HG03095 (cell line): ENCODE measurements around the gene SGPL1.

ENCODE experiments used
- ATAC-seq: cut with Tn5 transposase; IDR thresholded peaks from one replicate; pipeline ENCODE4 v1.9.1; 2021; ENCODE audit warnings: moderate library complexity; ENCODE audit not compliant: unreplicated experiment

Gene SGPL1

DNA sequence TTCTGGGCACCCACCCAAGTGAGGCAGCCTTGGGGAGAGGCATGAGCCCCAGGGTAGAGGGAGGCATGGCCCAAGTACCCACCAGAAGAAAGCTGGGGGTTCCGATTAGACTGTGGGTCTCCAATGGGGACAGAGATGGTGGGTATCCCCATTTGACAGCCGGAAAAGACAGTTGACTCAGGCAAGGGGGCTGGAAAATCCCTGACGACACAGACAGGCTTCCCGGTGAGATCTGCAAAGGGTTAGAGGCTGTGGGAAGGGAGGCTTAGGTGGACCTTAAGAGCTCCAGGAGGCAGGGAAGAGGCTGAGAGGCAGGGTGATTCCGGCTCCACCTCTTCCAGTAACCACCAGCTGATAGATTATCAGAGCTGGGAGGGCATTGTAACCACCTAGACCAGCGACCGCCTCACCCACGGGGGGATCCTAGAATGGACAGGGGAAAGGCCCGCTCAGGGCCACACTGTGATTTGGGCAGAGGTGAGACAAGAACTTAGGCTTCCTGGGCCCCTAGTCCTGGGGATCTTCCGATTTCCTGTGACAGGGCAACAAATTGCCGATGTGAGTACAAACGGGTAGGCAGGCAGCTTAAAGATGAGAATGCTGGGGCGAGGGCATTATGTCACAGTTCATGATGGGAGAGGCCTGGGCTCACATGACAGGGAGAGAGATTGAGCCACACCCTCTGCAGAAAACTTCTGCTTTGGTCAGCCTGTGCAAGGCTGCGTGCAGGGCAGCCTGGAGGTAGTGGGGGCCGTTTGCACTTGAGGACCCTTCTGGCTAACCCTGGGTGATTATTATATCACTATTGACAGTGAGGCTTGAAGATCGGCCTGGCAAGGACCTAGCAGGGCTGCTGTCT, 36.0 kb upstream of the SGPL1 start:
- ATAC-seq, result no peak

GRCh38 chr10:70780370-70780760, 35.4 kb upstream of the SGPL1 start:
- no peak for ATAC-seq

DNA sequence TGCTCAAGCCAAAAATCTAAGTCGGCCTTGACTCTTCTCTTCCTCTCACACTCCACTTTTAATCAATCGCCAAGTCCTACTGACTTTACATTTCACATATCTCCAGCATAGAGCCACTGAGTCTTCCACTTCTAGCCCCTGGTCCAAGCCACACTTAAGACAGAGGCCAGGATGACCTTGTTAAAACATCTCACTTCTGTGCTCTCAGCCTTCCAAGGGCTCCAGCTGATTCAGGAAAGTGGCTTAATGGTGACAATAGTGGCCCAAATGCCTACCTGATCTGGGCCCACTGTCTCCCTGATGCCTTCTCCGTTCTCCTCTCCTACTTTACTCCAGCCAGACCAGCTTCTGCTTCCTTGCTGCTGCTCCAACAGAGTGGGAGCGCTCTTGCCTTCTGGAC, 35.0 kb upstream of the SGPL1 start:
- ATAC-seq, result no peak

GRCh38 chr10:70781461-70782051, 34.2 kb upstream of the SGPL1 start:
- no peak for ATAC-seq

DNA sequence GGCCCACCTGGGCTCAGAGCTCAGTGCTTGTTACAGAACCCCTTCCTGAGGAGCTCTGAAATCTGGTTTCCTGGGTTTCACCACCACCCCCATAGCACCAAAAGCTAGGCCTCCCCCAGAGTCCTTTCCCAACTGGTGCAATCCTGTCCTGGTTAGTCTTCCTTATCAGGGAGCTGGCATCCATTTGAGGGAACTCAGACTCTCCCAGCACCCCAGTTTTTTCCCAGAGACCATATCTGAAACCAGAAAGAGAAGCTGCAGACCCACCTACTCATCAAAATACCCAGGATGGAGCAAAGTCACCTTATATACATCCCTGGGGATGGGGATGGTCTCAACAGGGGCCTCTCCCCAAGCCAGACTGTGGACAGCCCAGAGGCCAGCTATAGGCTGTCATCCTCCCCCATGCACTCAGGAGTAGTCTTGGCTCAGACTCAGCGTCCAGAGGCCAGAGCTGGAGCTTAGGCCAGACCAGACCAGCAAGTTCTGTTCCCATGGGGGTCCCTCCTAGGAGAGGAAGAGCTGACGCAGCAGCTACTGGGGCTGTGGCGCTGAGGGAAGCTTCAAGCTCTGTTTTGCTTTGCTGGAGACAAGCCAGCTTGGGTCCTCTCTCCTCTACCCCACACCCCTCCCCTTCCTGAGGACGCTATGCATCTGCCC, 33.5 kb upstream of the SGPL1 start:
- no peak for ATAC-seq

DNA sequence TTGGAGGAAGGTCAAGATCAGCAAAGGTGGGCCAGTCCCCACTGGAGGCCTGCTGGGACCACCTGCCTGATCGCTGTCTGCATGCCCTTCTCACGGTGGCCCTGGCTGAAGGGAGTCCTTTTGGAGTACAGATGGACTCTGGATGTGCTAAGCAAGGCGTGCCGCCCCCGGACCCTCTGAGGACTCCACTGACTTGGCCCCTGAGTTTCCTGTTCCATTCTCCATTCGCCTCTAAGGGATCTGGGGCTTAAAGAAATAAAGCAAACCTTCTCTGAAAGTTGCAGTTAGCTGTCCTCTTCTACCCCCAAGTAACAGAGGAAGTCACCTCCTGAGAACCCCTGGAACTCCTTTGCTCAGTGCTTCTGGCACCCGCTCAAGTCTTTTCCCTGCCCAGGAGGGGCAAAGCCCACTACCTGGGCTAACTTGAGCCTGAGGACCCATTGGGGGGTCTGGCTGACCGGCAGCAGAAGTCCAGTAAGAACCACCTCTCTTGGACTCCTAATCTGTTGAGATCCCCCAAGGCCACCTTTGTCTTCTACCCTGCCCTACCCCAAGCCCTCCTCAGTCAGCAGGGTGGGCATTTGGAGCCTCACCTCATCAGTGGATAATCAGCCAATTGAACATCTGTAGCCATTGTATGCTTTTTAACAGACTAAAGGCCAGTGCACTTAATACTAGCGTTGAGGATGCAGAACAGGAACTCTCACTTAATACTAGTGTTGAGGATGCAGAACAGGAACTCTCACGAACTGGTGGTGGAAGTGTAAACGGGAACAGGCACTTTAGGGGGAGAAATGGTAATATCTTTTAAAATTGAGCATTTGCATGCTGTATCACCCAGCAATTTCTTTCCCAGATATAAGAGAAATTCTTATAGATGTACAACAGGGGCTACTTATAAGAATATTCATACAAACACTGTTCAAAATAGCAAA, 32.7 kb upstream of the SGPL1 start:
- ATAC-seq, result no peak

GRCh38 chr10:70784016-70784415, 31.7 kb upstream of the SGPL1 start:
- ATAC-seq, result no peak

DNA sequence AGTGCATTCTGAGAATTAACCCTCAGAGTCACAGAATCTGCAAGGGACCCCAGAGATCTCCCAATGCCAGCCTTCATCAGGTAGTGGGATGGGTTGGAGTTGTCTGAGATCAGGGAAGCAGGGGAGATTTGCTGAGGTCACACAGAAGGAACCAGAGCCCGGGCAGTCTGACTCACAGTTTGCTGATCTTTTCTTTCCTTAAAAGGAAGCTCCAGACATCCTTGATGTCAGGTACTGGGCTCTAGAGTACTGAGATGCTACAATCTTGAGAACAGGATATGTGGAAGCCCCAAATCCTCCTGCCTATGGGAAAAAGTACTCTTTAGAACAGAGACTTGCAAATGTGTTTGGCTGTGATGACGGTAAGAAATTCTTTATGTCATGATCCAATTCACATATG, 31.3 kb upstream of the SGPL1 start:
- no peak for ATAC-seq

DNA sequence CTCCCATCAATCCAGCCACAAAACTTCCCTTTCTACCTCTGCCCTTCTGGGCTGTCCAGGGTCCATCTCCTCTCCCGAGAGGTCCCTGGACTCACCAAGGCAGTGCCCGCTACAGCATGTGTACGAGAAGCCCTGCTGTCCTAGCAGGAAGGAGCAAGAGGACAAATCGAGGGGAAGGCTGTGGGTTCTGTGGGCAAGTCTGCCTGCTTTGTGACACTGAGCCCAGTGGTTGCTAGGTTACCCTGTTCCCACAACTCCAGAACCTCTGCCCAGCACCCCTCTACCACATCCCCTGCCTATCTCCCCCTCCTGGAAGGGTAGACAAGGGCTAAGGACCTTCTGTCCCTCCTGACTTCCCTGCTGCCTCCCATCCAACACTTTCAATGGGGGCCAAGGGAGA, 30.6 kb upstream of the SGPL1 start, which contains the start of gene TBATA:
TBATA (minus strand) TSS at position 188 of the 400 bp plus-strand sequence. CDS start 1,998 bp downstream, outside the sequence.
- no peak for ATAC-seq

- no peak for ATAC-seq
Measured at GRCh38 chr10:70786799-70787415, 28.8 kb upstream of the SGPL1 start.

- no peak for ATAC-seq
Measured at GRCh38 chr10:70791386-70792039, 24.2 kb upstream of the SGPL1 start.

GRCh38 chr10:70795613-70796012, 20.1 kb upstream of the SGPL1 start:
- ATAC-seq, result no peak

DNA sequence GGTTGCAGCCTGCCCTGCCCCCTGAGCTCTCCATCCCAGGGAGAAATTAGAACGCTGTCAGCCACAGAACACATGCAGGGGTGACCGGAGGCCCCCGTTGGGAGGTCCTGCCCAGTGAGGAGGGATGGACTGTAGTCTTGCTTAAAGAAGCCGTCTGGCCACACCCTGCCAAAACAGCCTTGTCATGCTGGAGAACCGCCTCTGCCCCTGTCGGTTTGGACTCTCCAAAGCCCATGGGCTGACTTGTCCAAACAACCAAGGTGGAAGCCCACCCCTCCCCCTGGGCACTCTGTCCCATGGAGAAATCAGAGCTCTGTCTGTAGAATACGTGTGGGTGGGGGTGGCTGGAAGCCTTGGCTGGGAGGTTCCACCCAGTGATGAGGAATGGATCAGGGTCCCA, 17.9 kb upstream of the SGPL1 start:
- ATAC-seq, result no peak

DNA sequence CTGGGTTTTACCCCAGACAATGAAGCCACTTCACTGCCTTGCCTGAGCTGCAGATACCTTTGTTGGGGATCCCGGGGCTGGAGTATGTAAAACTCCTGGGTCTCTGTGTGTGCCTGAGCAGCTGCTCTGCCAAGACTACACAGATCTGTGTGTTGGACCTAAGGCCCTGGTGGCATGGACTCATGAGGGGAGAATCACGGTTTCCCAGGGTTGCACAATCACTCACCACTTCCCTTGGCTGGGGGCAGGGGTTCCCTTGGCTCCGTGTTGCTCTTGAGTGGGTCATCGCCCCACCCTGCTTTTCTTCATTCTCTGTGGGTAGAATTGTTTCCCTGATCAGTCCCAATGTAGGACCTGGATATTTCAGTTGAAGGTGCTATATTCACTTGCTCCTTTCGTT, 16.6 kb upstream of the SGPL1 start:
- ATAC-seq, result no peak

GRCh38 chr10:70801854-70802253, 13.9 kb upstream of the SGPL1 start:
- no peak for ATAC-seq

DNA sequence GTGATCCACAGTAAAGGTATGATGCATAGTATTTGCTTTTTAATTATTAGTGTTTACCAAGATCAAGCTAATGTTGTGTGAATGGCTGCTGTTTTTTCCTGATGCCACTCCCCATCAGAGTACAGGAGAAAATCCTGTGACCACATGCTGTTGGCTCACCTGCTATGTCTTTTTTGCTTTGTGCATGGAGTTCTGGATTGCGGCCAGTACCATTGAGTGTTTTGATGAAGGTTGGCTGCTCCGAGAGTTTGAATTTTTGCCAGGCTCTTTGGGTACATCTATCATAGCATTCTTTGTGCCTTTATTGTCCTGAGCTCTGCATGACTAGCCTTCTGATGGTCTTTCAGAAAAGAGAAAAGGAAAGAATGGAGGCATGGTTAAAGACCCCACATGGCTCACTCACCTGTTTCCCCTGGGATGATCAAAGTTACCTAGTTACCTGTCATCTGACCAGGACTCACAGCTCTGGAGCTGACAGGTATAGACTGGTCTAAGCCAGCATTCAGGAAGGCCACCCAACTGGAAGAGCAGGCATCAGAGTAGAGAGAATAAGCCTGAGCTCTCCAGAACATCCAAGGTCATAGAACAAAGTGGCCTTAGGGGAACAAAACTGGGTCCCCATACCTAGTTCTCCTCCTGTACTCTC, 11.8 kb upstream of the SGPL1 start:
- ATAC-seq, result no peak

DNA sequence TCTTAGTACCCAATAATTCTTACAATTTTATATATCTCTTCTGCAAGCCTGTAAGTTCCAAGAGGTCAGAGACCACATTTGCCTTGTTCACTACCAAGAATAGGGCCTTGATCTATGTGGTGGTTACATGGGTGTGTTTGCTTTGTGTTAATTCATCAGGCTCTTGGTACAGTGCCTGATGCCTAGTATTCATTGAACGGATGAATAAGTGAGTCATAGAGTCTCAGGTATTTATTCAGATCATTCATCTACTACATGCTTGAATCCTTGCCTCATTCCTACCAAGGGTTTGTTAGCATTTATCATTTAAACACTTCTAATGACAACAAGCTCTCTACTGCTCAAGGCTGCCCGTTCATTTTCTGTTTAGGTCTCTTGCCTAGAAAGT, 11.3 kb upstream of the SGPL1 start:
- no peak for ATAC-seq

DNA sequence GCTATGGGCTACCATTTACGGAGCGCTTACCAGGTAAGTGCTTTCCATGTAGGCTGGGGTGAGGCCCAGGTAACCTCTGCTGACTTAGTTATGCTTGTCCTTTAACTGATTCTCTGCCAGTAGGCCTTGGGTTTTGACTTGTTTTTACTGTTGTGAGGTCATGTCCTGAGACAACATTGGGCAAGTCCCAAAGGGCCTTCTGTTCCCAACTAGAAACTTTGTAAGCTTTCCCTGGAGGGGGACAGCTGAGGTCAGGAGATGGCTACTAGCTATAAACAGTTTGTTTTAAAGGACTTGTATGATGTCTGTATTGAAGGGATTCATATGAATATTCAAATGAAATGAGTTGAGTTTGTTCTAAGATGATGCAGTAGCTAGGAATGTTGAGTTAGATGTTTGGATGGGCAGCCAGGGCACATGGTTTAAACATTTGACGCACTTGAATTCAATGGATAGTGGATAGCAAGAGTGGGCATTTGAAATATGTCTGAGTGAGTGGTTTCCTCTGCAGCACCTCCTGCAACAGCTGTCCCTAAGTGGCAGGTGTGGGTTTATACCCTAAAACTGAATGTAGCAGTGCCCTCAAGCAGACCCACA, 10.0 kb upstream of the SGPL1 start:
- no peak for ATAC-seq

- no peak for ATAC-seq
Measured at GRCh38 chr10:70806841-70807240, 8.9 kb upstream of the SGPL1 start.
